ENCODE measurements around the gene TNIP1.

DNA sequence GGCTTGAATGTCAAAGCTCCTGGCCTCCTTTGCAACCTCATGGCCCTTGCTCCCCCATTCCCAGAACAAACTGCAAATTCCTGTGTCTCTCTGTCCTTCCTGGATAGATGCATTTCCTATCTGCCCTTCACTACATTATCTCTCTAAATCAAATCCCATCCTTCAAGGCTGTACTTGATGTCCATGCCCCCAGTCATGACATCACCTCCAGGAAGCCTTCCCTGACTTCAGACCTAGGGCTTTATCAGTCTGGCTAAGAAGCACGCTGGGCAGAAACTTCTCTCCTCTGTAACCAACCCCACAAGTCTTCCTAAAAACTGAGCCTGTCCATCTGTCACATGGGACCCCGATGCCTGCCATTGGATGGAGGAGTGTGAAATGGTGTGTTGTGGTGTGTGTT lies 25.7 kb upstream of the TNIP1 start:
- TF ChIP-seq, protein P1, sequence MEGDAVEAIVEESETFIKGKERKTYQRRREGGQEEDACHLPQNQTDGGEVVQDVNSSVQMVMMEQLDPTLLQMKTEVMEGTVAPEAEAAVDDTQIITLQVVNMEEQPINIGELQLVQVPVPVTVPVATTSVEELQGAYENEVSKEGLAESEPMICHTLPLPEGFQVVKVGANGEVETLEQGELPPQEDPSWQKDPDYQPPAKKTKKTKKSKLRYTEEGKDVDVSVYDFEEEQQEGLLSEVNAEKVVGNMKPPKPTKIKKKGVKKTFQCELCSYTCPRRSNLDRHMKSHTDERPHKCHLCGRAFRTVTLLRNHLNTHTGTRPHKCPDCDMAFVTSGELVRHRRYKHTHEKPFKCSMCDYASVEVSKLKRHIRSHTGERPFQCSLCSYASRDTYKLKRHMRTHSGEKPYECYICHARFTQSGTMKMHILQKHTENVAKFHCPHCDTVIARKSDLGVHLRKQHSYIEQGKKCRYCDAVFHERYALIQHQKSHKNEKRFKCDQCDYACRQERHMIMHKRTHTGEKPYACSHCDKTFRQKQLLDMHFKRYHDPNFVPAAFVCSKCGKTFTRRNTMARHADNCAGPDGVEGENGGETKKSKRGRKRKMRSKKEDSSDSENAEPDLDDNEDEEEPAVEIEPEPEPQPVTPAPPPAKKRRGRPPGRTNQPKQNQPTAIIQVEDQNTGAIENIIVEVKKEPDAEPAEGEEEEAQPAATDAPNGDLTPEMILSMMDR (IDR thresholded peaks at IDR 0.05): no peak
- TF ChIP-seq CHD2 (IDR thresholded peaks at IDR 0.05; ENCODE audit: low read length, partially characterized antibody) (no peak), YY1 (IDR thresholded peaks at IDR 0.05; ENCODE audit: low read depth) (no peak), TCF12 (IDR thresholded peaks at IDR 0.05) (no peak), POLR2AphosphoS5 (IDR thresholded peaks at IDR 0.05; ENCODE audit: low read depth, low read length) (no peak), TAF1 (IDR thresholded peaks at IDR 0.05; ENCODE audit: borderline replicate concordance, low read depth, low read length) (no peak), RAD21 (IDR thresholded peaks at IDR 0.05; ENCODE audit: low read length) (no peak), SMC3 (IDR thresholded peaks at IDR 0.05; ENCODE audit: low read depth, low read length) (no peak), FOXM1 (IDR thresholded peaks at IDR 0.05; ENCODE audit: low read depth) (no peak)
- TF ChIP-seq, protein P2, sequence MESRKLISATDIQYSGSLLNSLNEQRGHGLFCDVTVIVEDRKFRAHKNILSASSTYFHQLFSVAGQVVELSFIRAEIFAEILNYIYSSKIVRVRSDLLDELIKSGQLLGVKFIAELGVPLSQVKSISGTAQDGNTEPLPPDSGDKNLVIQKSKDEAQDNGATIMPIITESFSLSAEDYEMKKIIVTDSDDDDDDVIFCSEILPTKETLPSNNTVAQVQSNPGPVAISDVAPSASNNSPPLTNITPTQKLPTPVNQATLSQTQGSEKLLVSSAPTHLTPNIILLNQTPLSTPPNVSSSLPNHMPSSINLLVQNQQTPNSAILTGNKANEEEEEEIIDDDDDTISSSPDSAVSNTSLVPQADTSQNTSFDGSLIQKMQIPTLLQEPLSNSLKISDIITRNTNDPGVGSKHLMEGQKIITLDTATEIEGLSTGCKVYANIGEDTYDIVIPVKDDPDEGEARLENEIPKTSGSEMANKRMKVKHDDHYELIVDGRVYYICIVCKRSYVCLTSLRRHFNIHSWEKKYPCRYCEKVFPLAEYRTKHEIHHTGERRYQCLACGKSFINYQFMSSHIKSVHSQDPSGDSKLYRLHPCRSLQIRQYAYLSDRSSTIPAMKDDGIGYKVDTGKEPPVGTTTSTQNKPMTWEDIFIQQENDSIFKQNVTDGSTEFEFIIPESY (IDR thresholded peaks at IDR 0.05; ENCODE audit: borderline replicate concordance, low read depth): no peak

All from SK-N-SH (cell line).